ENCODE results near the gene FAM53B. TPM values are rescaled to one million over a fixed set of nuclear protein-coding genes. Genes with fewer than 3 reads are reported as not detected.

The FAM53B gene
- polyA plus RNA-seq, 1 experiment = 3.9 TPM

DNA sequence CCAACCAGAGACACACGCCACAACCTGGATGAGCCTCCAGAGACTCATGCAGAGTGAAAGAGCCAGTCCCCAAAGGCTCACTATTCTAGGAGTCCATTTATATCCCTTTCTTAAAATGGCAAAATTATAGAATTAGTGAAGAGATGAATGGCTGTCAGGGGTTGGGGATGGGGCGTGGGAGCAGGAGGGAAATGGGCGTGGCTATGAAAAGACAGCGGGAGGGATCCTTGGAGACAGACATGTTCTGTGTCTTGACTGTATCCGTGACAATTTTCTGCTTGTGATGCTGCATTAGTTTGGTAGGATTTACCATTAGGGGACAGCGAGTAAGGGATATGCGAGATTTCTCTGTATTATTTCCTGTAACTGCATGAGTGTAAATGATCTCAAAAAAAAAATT, 33.0 kb downstream of the FAM53B start:
- Histone ChIP-seq H3K36me3 (ENCODE audit: control insufficient read depth, insufficient read depth, low read length) (no peaks in the 10 kb centered on the region), H3K4me3 (ENCODE audit: low read depth, low read length) (no peak overlapping the region), H3K27me3 (ENCODE audit: control insufficient read depth, insufficient read depth, low read length) (no peaks in the 10 kb centered on the region)
- TF ChIP-seq, protein P1, sequence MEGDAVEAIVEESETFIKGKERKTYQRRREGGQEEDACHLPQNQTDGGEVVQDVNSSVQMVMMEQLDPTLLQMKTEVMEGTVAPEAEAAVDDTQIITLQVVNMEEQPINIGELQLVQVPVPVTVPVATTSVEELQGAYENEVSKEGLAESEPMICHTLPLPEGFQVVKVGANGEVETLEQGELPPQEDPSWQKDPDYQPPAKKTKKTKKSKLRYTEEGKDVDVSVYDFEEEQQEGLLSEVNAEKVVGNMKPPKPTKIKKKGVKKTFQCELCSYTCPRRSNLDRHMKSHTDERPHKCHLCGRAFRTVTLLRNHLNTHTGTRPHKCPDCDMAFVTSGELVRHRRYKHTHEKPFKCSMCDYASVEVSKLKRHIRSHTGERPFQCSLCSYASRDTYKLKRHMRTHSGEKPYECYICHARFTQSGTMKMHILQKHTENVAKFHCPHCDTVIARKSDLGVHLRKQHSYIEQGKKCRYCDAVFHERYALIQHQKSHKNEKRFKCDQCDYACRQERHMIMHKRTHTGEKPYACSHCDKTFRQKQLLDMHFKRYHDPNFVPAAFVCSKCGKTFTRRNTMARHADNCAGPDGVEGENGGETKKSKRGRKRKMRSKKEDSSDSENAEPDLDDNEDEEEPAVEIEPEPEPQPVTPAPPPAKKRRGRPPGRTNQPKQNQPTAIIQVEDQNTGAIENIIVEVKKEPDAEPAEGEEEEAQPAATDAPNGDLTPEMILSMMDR (IDR thresholded peaks at IDR 0.05; ENCODE audit: insufficient read depth, low read depth, low read length) = no peak
- ChIA-PET CTCF (no interaction called here), POLR2A (no interaction called here)
- DNase-seq (ENCODE audit: low read depth) = no peak

DNA sequence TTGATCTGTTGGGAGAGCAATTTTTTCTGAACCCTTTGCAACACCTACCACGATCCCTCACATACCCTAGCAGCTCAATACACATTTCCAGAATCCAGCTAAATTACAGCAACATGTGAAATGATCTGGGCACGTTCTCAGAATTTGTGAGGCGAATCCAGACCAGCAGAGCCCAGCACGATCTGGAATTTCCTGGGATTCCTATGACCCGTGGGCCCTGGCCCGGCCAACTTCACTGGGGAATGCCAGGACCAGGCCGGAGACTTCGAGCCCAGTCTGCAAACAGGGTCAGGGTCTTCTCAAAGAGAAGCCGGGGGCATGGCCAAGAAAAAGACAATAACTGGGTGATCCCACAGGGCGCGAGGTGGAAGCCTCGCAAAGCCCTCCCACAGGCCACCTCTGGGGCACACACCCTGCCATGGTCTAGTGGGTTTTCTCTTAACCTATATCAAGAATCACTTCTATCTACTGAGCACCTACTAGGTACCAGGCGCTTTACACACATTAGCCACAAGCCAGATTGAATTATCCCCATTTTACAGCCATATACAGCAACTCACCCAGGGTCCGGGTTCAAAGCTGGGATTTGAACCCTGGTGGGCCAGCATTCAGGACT, 33.8 kb downstream of the FAM53B start:
- no peak overlapping the region for H3K4me3 ChIP-seq (ENCODE audit: low read depth, low read length)
- peaks cover 3% of the 10 kb centered on the region for H3K36me3 ChIP-seq (ENCODE audit: control insufficient read depth, insufficient read depth, low read length)
- TF ChIP-seq, protein P1 (IDR thresholded peaks at IDR 0.05; ENCODE audit: insufficient read depth, low read depth, low read length) = no peak
- DNase-seq (ENCODE audit: low read depth) = no peak
- ChIA-PET CTCF (no interaction called here), POLR2A (no interaction called here)
- H3K27me3 ChIP-seq (ENCODE audit: control insufficient read depth, insufficient read depth, low read length) = no peaks in the 10 kb centered on the region

DNA sequence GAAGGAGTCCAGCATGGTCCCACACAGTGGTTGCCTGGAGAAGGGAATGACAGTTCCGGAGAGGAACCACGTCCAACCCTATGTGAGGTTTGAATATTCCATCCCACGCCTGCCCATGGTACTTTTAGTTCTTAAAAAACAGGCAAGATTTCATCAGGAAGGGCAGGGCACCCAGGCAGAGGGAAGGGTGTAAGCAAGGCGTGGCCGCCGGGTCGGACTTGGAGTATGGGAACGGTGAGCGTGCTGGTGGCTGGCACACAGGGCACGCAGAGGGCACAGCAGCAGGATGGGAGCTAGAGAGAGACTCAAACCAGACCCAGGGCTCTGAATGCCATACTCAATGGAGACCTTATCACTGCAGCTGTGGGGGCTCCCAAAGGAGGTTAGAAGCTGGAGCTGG, 34.3 kb downstream of the FAM53B start:
- TF ChIP-seq, protein P1 (IDR thresholded peaks at IDR 0.05; ENCODE audit: insufficient read depth, low read depth, low read length) = no peak
- H3K36me3 ChIP-seq (ENCODE audit: control insufficient read depth, insufficient read depth, low read length) = peaks cover 7% of the 10 kb centered on the region
- H3K27me3 ChIP-seq (ENCODE audit: control insufficient read depth, insufficient read depth, low read length) = no peaks in the 10 kb centered on the region
- no peak for DNase-seq (ENCODE audit: low read depth)
- H3K4me3 ChIP-seq (ENCODE audit: low read depth, low read length) = no peak overlapping the region
- POLR2A ChIA-PET = no interaction called here
- CTCF ChIA-PET = no interaction called here

DNA sequence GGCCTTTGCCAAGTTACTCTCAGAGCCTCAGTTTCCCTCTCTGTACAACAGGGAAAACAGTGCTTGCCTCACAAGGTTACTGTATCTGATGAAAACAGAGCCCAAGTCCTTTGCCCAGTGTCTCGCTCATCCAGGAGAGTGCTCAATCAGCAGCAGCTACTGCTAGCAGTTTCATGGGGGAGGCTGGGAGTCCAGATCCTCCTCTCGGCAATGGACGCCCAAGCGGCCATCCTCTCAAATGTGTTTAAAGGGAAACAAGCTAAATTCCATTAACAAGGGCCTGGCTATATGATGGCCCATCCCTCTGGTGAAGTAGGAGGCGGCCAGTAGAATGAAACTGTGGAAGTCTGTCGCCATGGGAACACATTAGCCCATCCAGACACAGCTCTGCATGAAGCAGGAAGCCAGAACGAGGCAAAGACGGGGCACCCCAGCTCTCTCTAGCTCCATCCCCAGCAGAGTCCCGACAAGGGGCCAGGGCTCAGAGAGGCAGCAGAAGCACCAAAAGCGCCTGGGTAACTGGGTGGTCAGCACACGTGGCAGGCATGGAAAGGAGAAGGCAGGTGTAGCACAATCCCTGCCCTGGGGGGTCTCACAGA, 35.2 kb downstream of the FAM53B start:
- POLR2A ChIA-PET = no interaction called here
- DNase-seq (ENCODE audit: low read depth) = no peak

DNA sequence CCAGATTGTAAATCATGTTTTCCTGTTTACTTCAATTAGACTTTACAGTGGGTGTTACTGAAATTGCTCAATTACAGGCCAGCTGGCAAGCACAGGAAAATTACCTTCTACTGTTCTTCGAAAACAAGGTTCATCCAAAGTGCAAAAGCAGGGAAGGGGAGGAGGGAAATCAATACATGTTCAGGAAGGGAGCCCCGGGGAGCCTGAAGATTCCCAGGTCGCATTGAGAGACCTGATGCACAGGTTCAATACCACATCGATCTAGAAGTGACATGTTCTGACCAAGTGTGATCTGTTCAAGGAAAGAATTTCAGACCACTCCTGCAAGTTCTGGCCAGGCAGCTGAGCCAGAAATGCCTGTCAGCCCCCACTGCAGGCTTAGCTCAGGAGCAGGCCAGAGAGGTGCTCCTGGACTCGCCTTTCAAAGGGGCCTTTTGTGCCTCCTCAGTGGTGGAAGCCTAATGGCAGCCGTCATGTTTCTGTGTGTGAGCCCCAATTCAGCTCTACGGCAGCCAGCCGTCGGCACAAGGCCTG, 35.9 kb downstream of the FAM53B start:
- TF ChIP-seq, protein P1 (IDR thresholded peaks at IDR 0.05; ENCODE audit: insufficient read depth, low read depth, low read length) = no peak
- no peaks in the 10 kb centered on the region for H3K27me3 ChIP-seq (ENCODE audit: control insufficient read depth, insufficient read depth, low read length)
- no peak for DNase-seq (ENCODE audit: low read depth)
- no peak overlapping the region for H3K4me3 ChIP-seq (ENCODE audit: low read depth, low read length)
- peaks cover 9% of the 10 kb centered on the region for H3K36me3 ChIP-seq (ENCODE audit: control insufficient read depth, insufficient read depth, low read length)
- CTCF ChIA-PET = interaction anchor here (1.3 to 2.3 kb wide), 2 partner anchors 10 to 19 kb away, joined by 3 to 13 read pairs; no protein-coding TSS in a partner anchor
- POLR2A ChIA-PET = no interaction called here

More for the DNA sequence above, 35.2 kb downstream of the FAM53B start:
- Histone ChIP-seq H3K4me3 (ENCODE audit: low read depth, low read length) (no peak overlapping the region), H3K27me3 (ENCODE audit: control insufficient read depth, insufficient read depth, low read length) (no peaks in the 10 kb centered on the region), H3K36me3 (ENCODE audit: control insufficient read depth, insufficient read depth, low read length) (peaks cover 9% of the 10 kb centered on the region)
- CTCF ChIA-PET = interaction anchor here (1.3 to 2.3 kb wide), 2 partner anchors 10 to 20 kb away, joined by 3 to 13 read pairs; no protein-coding TSS in a partner anchor
- TF ChIP-seq, protein P1 (IDR thresholded peaks at IDR 0.05; ENCODE audit: insufficient read depth, low read depth, low read length) = no peak

All from BJ (cell line).